ENCODE measurements around the gene QSOX1.

Gene QSOX1

DNA sequence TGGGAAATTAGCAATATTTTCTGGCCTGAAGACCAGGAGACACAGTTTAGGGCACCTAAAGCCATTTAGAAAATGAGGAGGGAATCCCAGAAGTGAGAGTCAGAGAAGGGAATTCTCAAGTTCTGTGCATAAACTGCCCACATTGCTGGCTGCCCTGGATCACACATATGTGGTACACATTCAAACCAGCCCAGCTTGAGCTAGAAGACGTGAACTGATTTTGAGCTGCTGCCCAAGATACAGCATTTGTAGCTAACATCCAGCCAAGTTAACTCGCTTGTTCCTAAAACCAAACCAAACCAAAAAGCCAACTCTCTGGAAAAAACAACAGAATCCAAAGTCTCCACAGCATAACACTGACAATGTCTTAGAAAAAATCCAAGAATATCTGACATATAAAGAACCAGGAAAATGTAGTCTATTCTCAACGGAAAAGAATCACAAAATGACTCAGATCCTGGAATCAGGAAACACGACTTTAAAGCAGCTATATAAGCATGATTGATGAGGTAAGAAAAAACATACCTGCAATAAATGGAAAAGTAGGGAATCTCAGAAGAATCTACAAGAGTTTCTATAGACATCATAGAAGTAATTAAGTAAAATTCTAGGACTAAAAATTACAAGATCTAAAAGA lies 18.2 kb upstream of the QSOX1 start:
- H3K4me3 ChIP-seq (replicated peaks; ENCODE audit: low read depth, low read length): no peak overlapping the region
- no peak for DNase-seq (ENCODE audit: low read depth)
- TF ChIP-seq, protein P1, sequence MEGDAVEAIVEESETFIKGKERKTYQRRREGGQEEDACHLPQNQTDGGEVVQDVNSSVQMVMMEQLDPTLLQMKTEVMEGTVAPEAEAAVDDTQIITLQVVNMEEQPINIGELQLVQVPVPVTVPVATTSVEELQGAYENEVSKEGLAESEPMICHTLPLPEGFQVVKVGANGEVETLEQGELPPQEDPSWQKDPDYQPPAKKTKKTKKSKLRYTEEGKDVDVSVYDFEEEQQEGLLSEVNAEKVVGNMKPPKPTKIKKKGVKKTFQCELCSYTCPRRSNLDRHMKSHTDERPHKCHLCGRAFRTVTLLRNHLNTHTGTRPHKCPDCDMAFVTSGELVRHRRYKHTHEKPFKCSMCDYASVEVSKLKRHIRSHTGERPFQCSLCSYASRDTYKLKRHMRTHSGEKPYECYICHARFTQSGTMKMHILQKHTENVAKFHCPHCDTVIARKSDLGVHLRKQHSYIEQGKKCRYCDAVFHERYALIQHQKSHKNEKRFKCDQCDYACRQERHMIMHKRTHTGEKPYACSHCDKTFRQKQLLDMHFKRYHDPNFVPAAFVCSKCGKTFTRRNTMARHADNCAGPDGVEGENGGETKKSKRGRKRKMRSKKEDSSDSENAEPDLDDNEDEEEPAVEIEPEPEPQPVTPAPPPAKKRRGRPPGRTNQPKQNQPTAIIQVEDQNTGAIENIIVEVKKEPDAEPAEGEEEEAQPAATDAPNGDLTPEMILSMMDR (IDR thresholded peaks at IDR 0.05; ENCODE audit: low read length, missing control alignments): no peak

DNA sequence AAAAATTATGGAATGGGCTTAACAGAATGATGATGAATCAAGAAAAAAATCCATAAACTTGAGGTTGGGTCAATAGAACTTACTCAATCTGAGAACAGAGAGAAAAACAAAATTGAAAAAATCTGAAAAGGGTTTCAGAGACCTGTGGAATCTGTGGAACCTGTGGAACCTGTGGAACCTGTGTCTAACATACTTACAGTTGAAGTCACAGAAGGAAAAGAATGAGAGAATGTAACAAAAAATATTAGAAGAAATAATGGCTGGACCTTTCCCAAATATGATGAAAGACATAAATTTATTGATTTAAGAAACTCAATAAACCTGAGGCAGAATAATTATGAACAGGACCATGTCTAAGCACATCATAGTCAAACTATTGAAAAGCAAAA lies 17.7 kb upstream of the QSOX1 start:
- no peak overlapping the region for H3K4me3 ChIP-seq (replicated peaks; ENCODE audit: low read depth, low read length)
- TF ChIP-seq, protein P1 (IDR thresholded peaks at IDR 0.05; ENCODE audit: low read length, missing control alignments): no peak
- no peak for DNase-seq (ENCODE audit: low read depth)

DNA sequence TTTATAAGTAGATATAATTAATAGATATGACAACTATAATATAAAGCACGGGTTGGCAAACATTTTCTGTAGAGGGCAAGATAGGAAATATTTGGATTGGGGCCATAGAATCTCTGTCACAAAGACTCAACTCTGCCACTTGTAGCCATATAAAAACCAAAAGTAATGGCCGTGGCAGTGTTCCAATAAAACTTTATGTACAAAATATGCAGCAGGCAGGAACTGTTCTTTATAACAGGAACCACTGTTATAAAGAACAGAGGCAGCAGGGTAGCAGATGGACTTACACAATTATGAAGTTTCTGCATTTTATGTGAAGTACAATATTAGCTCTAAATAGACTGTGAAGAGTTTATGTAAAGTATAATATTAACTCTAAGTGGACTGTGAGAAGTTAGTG lies 16.9 kb upstream of the QSOX1 start:
- DNase-seq (ENCODE audit: low read depth): no peak
- no peak overlapping the region for H3K4me3 ChIP-seq (replicated peaks; ENCODE audit: low read depth, low read length)
- TF ChIP-seq, protein P1 (IDR thresholded peaks at IDR 0.05; ENCODE audit: low read length, missing control alignments): no peak

DNA sequence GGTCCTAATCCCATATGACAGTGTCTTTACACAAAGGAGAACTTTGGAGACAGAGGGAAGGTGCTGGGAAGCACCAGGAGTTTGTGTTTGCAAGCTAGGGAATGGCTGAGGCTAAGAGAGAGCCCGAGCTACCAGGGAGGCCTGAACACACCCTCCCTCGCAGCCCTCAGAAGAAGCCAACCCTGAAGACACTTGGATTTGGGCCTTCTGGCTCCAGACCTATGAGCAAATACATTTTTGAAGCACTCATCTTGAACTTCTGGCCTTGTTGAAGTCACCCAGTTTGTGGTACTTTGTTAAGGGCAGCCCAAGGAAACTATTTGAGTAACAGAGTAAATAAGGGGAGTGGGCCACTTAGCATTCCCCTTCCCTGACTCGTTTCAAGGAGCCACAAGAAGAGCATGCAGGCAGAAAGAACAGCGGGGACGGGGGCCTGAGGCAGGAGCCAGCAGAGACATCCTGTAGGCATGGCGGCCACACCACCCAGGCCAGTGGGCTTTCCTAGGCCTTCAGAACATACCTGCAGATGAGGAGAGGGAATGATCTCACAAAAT lies 13.2 kb upstream of the QSOX1 start:
- no peak for DNase-seq (ENCODE audit: low read depth)
- no peak overlapping the region for H3K4me3 ChIP-seq (replicated peaks; ENCODE audit: low read depth, low read length)
- TF ChIP-seq, protein P1 (IDR thresholded peaks at IDR 0.05; ENCODE audit: low read length, missing control alignments): no peak

DNA sequence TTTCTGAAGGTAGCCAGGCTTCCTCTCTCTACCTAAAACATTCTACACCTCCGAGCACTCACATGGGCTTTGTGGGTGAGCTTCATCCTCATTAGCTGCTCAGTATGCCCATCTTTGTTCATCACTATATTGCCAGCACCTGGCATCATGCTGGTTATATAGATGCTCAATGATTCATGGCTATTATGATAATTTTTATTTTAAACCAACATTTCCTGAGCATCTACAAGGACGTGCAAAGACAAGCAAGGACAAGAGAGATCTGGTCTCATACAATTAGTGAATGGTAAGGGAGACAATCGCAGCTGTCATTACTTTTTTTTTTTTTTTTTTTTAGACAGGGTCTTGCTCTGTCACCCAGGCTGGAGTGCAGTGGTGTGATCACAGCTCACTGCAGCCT lies 11.3 kb upstream of the QSOX1 start:
- no peak overlapping the region for H3K4me3 ChIP-seq (replicated peaks; ENCODE audit: low read depth, low read length)
- no peak for DNase-seq (ENCODE audit: low read depth)
- TF ChIP-seq, protein P1 (IDR thresholded peaks at IDR 0.05; ENCODE audit: low read length, missing control alignments): no peak

DNA sequence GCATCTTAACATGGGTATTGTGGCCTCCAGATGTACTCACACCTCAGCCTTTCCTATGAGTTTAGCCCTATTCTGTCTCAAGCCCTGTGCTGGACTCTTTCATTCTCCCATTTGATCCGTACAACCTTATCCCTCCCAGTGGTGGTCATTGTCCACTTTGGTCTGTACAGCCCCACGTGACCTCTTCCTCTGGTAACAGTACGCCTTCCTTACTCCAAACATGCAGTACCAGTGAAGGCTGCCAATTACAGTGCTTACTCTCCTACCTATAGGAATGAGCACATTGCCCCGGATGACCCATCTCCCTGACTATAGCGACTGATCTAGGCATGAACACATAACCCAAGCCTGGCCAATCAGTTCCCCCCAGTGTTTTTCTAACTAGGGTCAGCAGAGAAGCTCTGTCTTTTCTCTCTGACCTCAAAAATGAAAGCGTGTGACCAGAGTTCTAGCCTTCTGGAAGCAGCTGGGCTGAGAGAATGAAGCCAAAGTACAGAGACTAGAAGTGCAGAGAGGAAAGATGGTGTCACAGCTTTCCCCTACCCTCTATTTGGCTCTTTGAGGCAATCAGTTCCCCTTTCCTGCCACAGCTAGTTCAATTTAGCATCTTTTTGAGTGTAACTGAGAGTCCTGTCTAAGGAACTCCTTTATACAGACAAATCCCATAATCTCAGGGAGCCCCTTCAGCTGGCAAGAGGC lies 9.9 kb upstream of the QSOX1 start:
- no peak for DNase-seq (ENCODE audit: low read depth)
- no peak overlapping the region for H3K4me3 ChIP-seq (replicated peaks; ENCODE audit: low read depth, low read length)
- TF ChIP-seq, protein P1 (IDR thresholded peaks at IDR 0.05; ENCODE audit: low read length, missing control alignments): no peak

All from fibroblast of pulmonary artery (primary cell).